ENCODE results near the gene PCBP2.

- TF ChIP-seq JUNB (IDR thresholded peaks at IDR 0.05) = no peak
- TF ChIP-seq POLR2AphosphoS2 (IDR thresholded peaks at IDR 0.05; ENCODE audit: low read depth, low read length) = no peak
- TF ChIP-seq ZNF24 (IDR thresholded peaks at IDR 0.05) = no peak
- no peak for TF ChIP-seq BMI1 (IDR thresholded peaks at IDR 0.05; ENCODE audit: borderline replicate concordance)
- no peak for TF ChIP-seq POLR2A (IDR thresholded peaks at IDR 0.05; ENCODE audit: low read depth, low read length)
- TF ChIP-seq EZH2 (IDR thresholded peaks at IDR 0.05; ENCODE audit: borderline replicate concordance, control insufficient read depth, low read depth, low read length) = no peak
- no peak for TF ChIP-seq CTCF (IDR thresholded peaks at IDR 0.05 in 2 of 3, conservative IDR thresholded peaks at IDR 0.05 in 1 of 3; ENCODE audit: control insufficient read depth in 2 of 3, extremely low read depth in 1 of 3, insufficient read depth in 1 of 3, low read depth in 3 of 3, low read length in 3 of 3)
- TF ChIP-seq EP300 (IDR thresholded peaks at IDR 0.05; ENCODE audit: borderline replicate concordance in 1 of 2, control insufficient read depth in 1 of 2, low read depth in 2 of 2, low read length in 2 of 2) = no peak
- TF ChIP-seq SPI1 (IDR thresholded peaks at IDR 0.05; ENCODE audit: borderline replicate concordance, insufficient read depth, low read depth, low read length) = no peak
- TF ChIP-seq, protein P1, sequence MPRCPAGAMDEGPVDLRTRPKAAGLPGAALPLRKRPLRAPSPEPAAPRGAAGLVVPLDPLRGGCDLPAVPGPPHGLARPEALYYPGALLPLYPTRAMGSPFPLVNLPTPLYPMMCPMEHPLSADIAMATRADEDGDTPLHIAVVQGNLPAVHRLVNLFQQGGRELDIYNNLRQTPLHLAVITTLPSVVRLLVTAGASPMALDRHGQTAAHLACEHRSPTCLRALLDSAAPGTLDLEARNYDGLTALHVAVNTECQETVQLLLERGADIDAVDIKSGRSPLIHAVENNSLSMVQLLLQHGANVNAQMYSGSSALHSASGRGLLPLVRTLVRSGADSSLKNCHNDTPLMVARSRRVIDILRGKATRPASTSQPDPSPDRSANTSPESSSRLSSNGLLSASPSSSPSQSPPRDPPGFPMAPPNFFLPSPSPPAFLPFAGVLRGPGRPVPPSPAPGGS (IDR thresholded peaks at IDR 0.05; ENCODE audit: borderline replicate concordance, insufficient read depth, low read depth, low read length, poor library complexity, severe bottlenecking) = no peak
- no peak for TF ChIP-seq JUND (IDR thresholded peaks at IDR 0.05; ENCODE audit: low read depth, low read length)
- no peak for TF ChIP-seq KAT2A (conservative IDR thresholded peaks at IDR 0.05; ENCODE audit: control insufficient read depth, low read depth, low read length)
- no peak for TF ChIP-seq FOS (IDR thresholded peaks at IDR 0.05; ENCODE audit: borderline replicate concordance, extremely low read depth, insufficient read length)
- no peak for TF ChIP-seq POLR2AphosphoS5 (IDR thresholded peaks at IDR 0.05; ENCODE audit: low read length)
Measured at GRCh38 chr12:53474077-53474476, 22.2 kb downstream of the PCBP2 start.

Data from GM12878 (cell line).